PC-3 (cell line): ENCODE measurements around the gene NKX6-2. TPM values are rescaled to one million over a fixed set of nuclear protein-coding genes. Genes with fewer than 3 reads are reported as not detected.

ENCODE experiments used
- ATAC-seq: fragments of 200-7000 bp; cut with Tn5 transposase; 2 replicates; pipeline ENCODE4 v1.9.1; 2020; ENCODE audit warnings: mild to moderate bottlenecking, moderate library complexity
- BruUV-seq: library from RNA; stranded (reverse); fragments of 400-500 nt; replicated peaks from 2 replicates; lab custom pipeline; 2021; lab: Mats Ljungman, UMichigan
- CTCF ChIA-PET: fragments of 300-600 bp; sonication (Branson Sonifier 250); formaldehyde crosslinking; loops from one replicate; lab custom pipeline; 2022; ENCODE audit warnings: antibody characterized with exemption; lab: Charles Lee
- POLR2A ChIA-PET: fragments of 300-600 bp; sonication (Branson Sonifier 250); formaldehyde crosslinking; loops from one replicate; lab custom pipeline; 2022; ENCODE audit warnings: antibody characterized with exemption; ENCODE audit not compliant: unreplicated experiment; lab: Charles Lee
- DNase-seq: peaks from one replicate; pipeline ENCODE4 v3.0.0-alpha.2; 2015
- H2AFZ ChIP-seq: fragments of 300-600 bp; sonication (generic); 2 replicates; pipeline ENCODE4 v1.6.0; 2016; ENCODE audit warnings: antibody characterized with exemption, low read length
- H3F3A ChIP-seq: fragments of 300-600 bp; sonication (generic); one replicate; pipeline ENCODE4 v1.6.0; 2017; ENCODE audit warnings: antibody characterized with exemption, low read length, control low read depth, mild to moderate bottlenecking; ENCODE audit not compliant: unreplicated experiment
- H3K27ac ChIP-seq: fragments of 300-600 bp; sonication (generic); 2 replicates; pipeline ENCODE4 v1.5.1; 2016; ENCODE audit warnings: mild to moderate bottlenecking, low read length
- H3K27me3 ChIP-seq: fragments of 300-600 bp; sonication (generic); 2 replicates; pipeline ENCODE4 v1.6.1; 2016; ENCODE audit warnings: low read length, mixed read lengths
- H3K36me3 ChIP-seq: fragments of 300-600 bp; sonication (generic); 2 replicates; pipeline ENCODE4 v1.6.1; 2016; ENCODE audit warnings: low read depth, mixed run types, low read length, mixed read lengths
- H3K4me1 ChIP-seq: fragments of 300-600 bp; sonication (generic); 2 replicates; pipeline ENCODE4 v1.5.1; 2016; ENCODE audit warnings: low read length; ENCODE audit not compliant: insufficient read depth
- H3K4me2 ChIP-seq: fragments of 300-600 bp; sonication (generic); 2 replicates; pipeline ENCODE4 v1.6.0; 2016; ENCODE audit warnings: low read length
- H3K4me3 ChIP-seq: fragments of 300-600 bp; sonication (generic); 2 replicates; pipeline ENCODE4 v1.5.1; 2016; ENCODE audit warnings: mild to moderate bottlenecking, low read length, mixed read lengths
- H3K79me2 ChIP-seq: fragments of 300-600 bp; sonication (generic); 2 replicates; pipeline ENCODE4 v1.6.1; 2017; ENCODE audit warnings: low read length, mixed read lengths
- H3K9ac ChIP-seq: fragments of 300-600 bp; sonication (generic); 2 replicates; pipeline ENCODE4 v1.6.0; 2016; ENCODE audit warnings: mild to moderate bottlenecking, low read length
- H3K9me2 ChIP-seq: fragments of 300-600 bp; sonication (generic); replicated peaks from 2 replicates; pipeline ENCODE4 v1.6.1; 2016; ENCODE audit warnings: mixed run types, low read length, mixed read lengths
- H3K9me3 ChIP-seq: fragments of 300-600 bp; sonication (generic); 2 replicates; pipeline ENCODE4 v1.6.1; 2016; ENCODE audit warnings: low read length, mixed read lengths
- H4K20me1 ChIP-seq: fragments of 300-600 bp; sonication (generic); 2 replicates; pipeline ENCODE4 v1.6.1; 2016; ENCODE audit warnings: low read length, mixed read lengths
- CTCF ChIP-seq: fragments of 300-600 bp; sonication (generic); conservative IDR thresholded peaks from 2 replicates; pipeline ENCODE4 v1.5.1; 2017; ENCODE audit warnings: antibody characterized with exemption, low read depth, mild to moderate bottlenecking, low read length
- EZH2 ChIP-seq: fragments of 300-600 bp; sonication (generic); IDR thresholded peaks from one replicate; pipeline ENCODE4 v1.6.1; 2017; ENCODE audit warnings: antibody characterized with exemption, mild to moderate bottlenecking, low read length; ENCODE audit not compliant: unreplicated experiment
- EZH2phosphoT487 ChIP-seq: fragments of 300-600 bp; sonication (generic); IDR thresholded peaks from 2 replicates; pipeline ENCODE4 v1.6.1; 2018; ENCODE audit warnings: mild to moderate bottlenecking, antibody characterized with exemption, low read length, borderline replicate concordance
- intact Hi-C: fragments of 100-400 bp; cut with micrococcal nuclease; formaldehyde crosslinking; loops from 2 replicates; pipeline ENCODE4 v1.9.0; 2023
- total RNA-seq: library from RNA; depleted of rRNA; stranded (reverse); fragments of >200 nt; gene quantifications from 2 replicates; pipeline ENCODE4 v1.2.3, GENCODE V29; 2014

Gene NKX6-2
- total RNA-seq, 1 experiment from 2014 or later = not detected

GRCh38 chr10:132750936-132751335 is 35.0 kb downstream of the NKX6-2 start:
- Histone ChIP-seq H3K79me2 (no peaks in the 10 kb centered on the region), H3K27me3 (no peaks in the 10 kb centered on the region), H3F3A (no peaks in the 10 kb centered on the region), H4K20me1 (no peaks in the 10 kb centered on the region), H3K4me1 (no peaks in the 10 kb centered on the region), H3K9me2 (no peaks in the 10 kb centered on the region), H2AFZ (no peak overlapping the region), H3K36me3 (no peaks in the 10 kb centered on the region; the same call in 1 of the 2 replicates), H3K27ac (no peak overlapping the region), H3K9ac (no peak overlapping the region), H3K4me3 (no peak overlapping the region), H3K9me3 (no peaks in the 10 kb centered on the region), H3K4me2 (no peak overlapping the region)
- ChIA-PET POLR2A (no interaction called here), CTCF (no interaction called here)
- BruUV-seq = no TSS peak
- ATAC-seq (no peak), DNase-seq (no peak)
- TF ChIP-seq CTCF = no peak
- TF ChIP-seq EZH2 = no peak
- TF ChIP-seq EZH2phosphoT487 = no peak
- intact Hi-C loops = no loop called here

- ATAC-seq (no peak), DNase-seq (no peak)
- Histone ChIP-seq H3K4me2 (no peak overlapping the region), H3F3A (no peaks in the 10 kb centered on the region), H3K79me2 (no peaks in the 10 kb centered on the region), H4K20me1 (no peaks in the 10 kb centered on the region), H3K27me3 (no peaks in the 10 kb centered on the region), H3K9me3 (no peaks in the 10 kb centered on the region), H2AFZ (no peak overlapping the region), H3K36me3 (no peaks in the 10 kb centered on the region; the same call in 1 of the 2 replicates), H3K4me3 (no peak overlapping the region), H3K9ac (no peak overlapping the region), H3K4me1 (no peaks in the 10 kb centered on the region), H3K9me2 (no peaks in the 10 kb centered on the region), H3K27ac (no peak overlapping the region)
- TF ChIP-seq EZH2phosphoT487 = no peak
- TF ChIP-seq EZH2 = no peak
- no peak for TF ChIP-seq CTCF
- ChIA-PET CTCF (no interaction called here), POLR2A (no interaction called here)
- intact Hi-C loops = no loop called here
- no TSS peak for BruUV-seq
Observed at GRCh38 chr10:132749371-132749795, 36.6 kb downstream of the NKX6-2 start.

GRCh38 chr10:132748545-132749370 is 37.2 kb downstream of the NKX6-2 start:
- ChIA-PET POLR2A (no interaction called here), CTCF (no interaction called here)
- no peaks in the 10 kb centered on the region for H3K9me3 ChIP-seq
- no peaks in the 10 kb centered on the region for H3K4me1 ChIP-seq
- ATAC-seq (no peak), DNase-seq (no peak)
- H3K79me2 ChIP-seq = no peaks in the 10 kb centered on the region
- H3F3A ChIP-seq = no peaks in the 10 kb centered on the region
- no peak overlapping the region for H3K9ac ChIP-seq
- no TSS peak for BruUV-seq
- no peaks in the 10 kb centered on the region for H3K9me2 ChIP-seq
- H3K4me3 ChIP-seq = no peak overlapping the region
- TF ChIP-seq EZH2 (no peak), CTCF (no peak), EZH2phosphoT487 (no peak)
- intact Hi-C loops = no loop called here
- no peaks in the 10 kb centered on the region for H4K20me1 ChIP-seq
- H3K4me2 ChIP-seq = no peak overlapping the region
- no peak overlapping the region for H3K27ac ChIP-seq
- no peaks in the 10 kb centered on the region; the same call in 1 of the 2 replicates for H3K36me3 ChIP-seq
- no peaks in the 10 kb centered on the region for H3K27me3 ChIP-seq
- no peak overlapping the region for H2AFZ ChIP-seq
